CD4-positive, alpha-beta memory T cell (primary cell): ENCODE data around the gene ZNF580. TPM values are rescaled to one million over a fixed set of nuclear protein-coding genes. Genes with fewer than 3 reads are reported as not detected.

Experiments
- CTCF ChIA-PET: fragments of 350-600 bp; sonication (Branson Sonifier 250); formaldehyde crosslinking; loops from one replicate; lab custom pipeline; 2021; ENCODE audit warnings: inconsistent platforms; ENCODE audit not compliant: partially characterized antibody; lab: Charles Lee
- POLR2A ChIA-PET: fragments of 350-600 bp; sonication (Branson Sonifier 250); formaldehyde crosslinking; loops from one replicate; lab custom pipeline; 2021; ENCODE audit not compliant: partially characterized antibody; lab: Charles Lee
- DNase-seq, 5 donors: peaks; one replicate each; pipeline versions ENCODE4 v3.0.0 to v3.0.0-alpha.2; 2020 to 2022; ENCODE audit warnings: mixed read lengths in 1 of 5
- H3K27ac ChIP-seq: one replicate; pipeline ENCODE4 v1.7.0; 2013; ENCODE audit warnings: low read depth, low read length
- H3K27me3 ChIP-seq: 2 replicates; pipeline ENCODE4 v1.7.0; 2013; ENCODE audit warnings: mild to moderate bottlenecking, low read length, moderate library complexity; ENCODE audit not compliant: insufficient read depth
- H3K36me3 ChIP-seq: 2 replicates; pipeline ENCODE4 v1.7.0; 2013; ENCODE audit warnings: mild to moderate bottlenecking, low read length, moderate library complexity; ENCODE audit not compliant: insufficient read depth
- H3K4me1 ChIP-seq: 2 replicates; pipeline ENCODE4 v1.7.0; 2013; ENCODE audit warnings: mild to moderate bottlenecking, low read length, moderate library complexity; ENCODE audit not compliant: insufficient read depth
- H3K4me3 ChIP-seq, 2 donors: one replicate each; pipeline ENCODE4 v1.7.0; 2013; ENCODE audit warnings: low read length in 2 of 2, mild to moderate bottlenecking in 1 of 2
- H3K9me3 ChIP-seq, 2 donors: one replicate each; pipeline ENCODE4 v1.7.0; 2013; ENCODE audit warnings: low read length in 2 of 2, control low read depth in 1 of 2; ENCODE audit not compliant: control insufficient read depth in 1 of 2
- H3K27ac Mint-ChIP-seq, 7 donors: one replicate each; pipeline ENCODE4 v1.8.0; 2020 to 2021; ENCODE audit warnings: mixed read lengths in 7 of 7, mild to moderate bottlenecking in 6 of 7, inconsistent platforms in 3 of 7, moderate library complexity in 3 of 7
- H3K27me3 Mint-ChIP-seq, 2 donors: one replicate each; pipeline ENCODE4 v1.8.0; 2020 to 2021; ENCODE audit warnings: mixed read lengths in 2 of 2
- H3K36me3 Mint-ChIP-seq, 2 donors: one replicate each; pipeline ENCODE4 v1.8.0; 2020 to 2021; ENCODE audit warnings: mixed read lengths in 2 of 2, inconsistent platforms in 1 of 2, mild to moderate bottlenecking in 1 of 2
- H3K4me1 Mint-ChIP-seq, 4 donors: one replicate each; pipeline ENCODE4 v1.8.0; 2020 to 2021; ENCODE audit warnings: mixed read lengths in 4 of 4, mild to moderate bottlenecking in 1 of 4
- H3K4me3 Mint-ChIP-seq, 8 donors: one replicate each; pipeline ENCODE4 v1.8.0; 2020 to 2021; ENCODE audit warnings: mixed read lengths in 8 of 8, mild to moderate bottlenecking in 7 of 8, moderate library complexity in 6 of 8, inconsistent platforms in 3 of 8
- H3K9me3 Mint-ChIP-seq, 8 donors: one replicate each; pipeline ENCODE4 v1.8.0; 2020 to 2021; ENCODE audit warnings: mixed read lengths in 8 of 8, mild to moderate bottlenecking in 5 of 8, inconsistent platforms in 3 of 8, moderate library complexity in 1 of 8
- intact Hi-C: fragments of 100-400 bp; cut with micrococcal nuclease; formaldehyde crosslinking; loops from one replicate; pipeline ENCODE4 v1.15.1; 2023
- polyA plus RNA-seq, 2 donors: library from polyadenylated mRNA; unstranded; fragments of 300-500 nt; fragmentation: Illumina TruSeq; gene quantifications; one replicate each; pipeline ENCODE4 v1.2.3, GENCODE V29; 2021
- total RNA-seq, 2 experiments: library from RNA; stranded (reverse); gene quantifications; one replicate each; pipeline ENCODE4 v1.2.3, GENCODE V29; 2021

ZNF580 gene
- total and polyA plus RNA-seq, 4 experiments from 2014 or later = 7.2 to 105 (median 55.2) TPM

DNA sequence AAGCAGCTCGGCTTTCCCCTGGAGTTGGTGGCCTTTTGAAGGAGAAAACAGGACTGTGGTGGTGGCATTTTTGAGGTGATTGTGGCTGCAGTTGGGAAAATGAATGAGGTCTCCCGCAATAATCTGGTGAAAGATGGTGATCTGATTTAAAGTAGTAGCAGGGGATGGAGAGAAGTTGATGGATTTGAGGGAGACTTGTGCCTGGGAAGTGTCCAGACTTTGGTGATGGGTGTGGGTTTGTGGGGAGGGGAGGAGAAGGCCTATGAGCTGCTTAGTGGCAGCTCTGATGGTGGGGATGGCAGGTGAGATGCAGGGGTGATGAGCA is 30.2 kb downstream of the ZNF580 start:
- Mint-ChIP-seq H3K27me3 (no peaks in the 10 kb centered on the region), H3K27ac (peak overlapping the region in 5 of 7 donors; percentile 36 to 94 (median 79)), H3K36me3 (peaks cover 23 to 65% of the 10 kb centered on the region in 2 donors), H3K4me1 (peaks cover 14 to 64% (median 25%) of the 10 kb centered on the region in 4 donors), H3K4me3 (peak overlapping the region in 2 of 8 donors; percentile 35 to 49), H3K9me3 (peaks cover 0 to 1% (median 0%) of the 10 kb centered on the region in 8 donors)
- H3K36me3 ChIP-seq = peaks cover 55% of the 10 kb centered on the region
- no peaks in the 10 kb centered on the region for H3K27me3 ChIP-seq
- ChIA-PET CTCF (interaction anchor here (1.4 to 1.9 kb wide), 4 partner anchors 11 to 38 kb away, joined by 3 to 11 read pairs (median 8); partner anchors contain the start of gene U2AF2), POLR2A (interaction anchor here (1.2 to 1.5 kb wide), 2 partner anchors 14 to 582 kb away, joined by 3 to 12 read pairs; no protein-coding TSS in a partner anchor)
- no peak for DNase-seq
- peaks cover 33% of the 10 kb centered on the region for H3K4me1 ChIP-seq
- no peak overlapping the region for H3K27ac ChIP-seq
- H3K9me3 ChIP-seq = no peaks in the 10 kb centered on the region
- intact Hi-C loops = no loop called here
- no peak overlapping the region for H3K4me3 ChIP-seq

DNA sequence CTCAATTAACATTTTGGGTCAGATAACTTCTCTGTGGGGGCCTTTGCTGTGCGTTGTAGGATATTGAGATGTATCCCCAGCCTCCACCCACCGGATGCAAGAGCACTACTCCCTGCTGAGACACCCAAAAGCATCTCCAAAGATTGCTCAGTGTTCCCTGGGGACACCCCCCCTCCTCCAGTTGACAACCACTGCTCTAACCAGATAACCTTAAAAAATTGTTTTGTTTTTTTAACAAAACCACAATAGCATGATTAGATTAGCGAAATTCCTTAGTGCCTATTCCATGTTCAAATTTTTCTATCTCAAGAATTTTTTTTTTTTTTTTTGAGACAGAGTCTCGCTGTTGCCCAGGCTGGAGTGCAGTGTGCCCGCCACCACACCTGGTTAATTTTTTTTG is 31.6 kb downstream of the ZNF580 start:
- peak overlapping the region in 2 of 8 donors; percentile 21 to 50 for H3K4me3 Mint-ChIP-seq
- no peak overlapping the region for H3K27ac ChIP-seq
- no peak overlapping the region for H3K4me3 ChIP-seq
- H3K36me3 Mint-ChIP-seq = peaks cover 23 to 56% of the 10 kb centered on the region in 2 donors
- H3K4me1 Mint-ChIP-seq = peaks cover 24 to 64% (median 37%) of the 10 kb centered on the region in 4 donors
- H3K27me3 ChIP-seq = no peaks in the 10 kb centered on the region
- H3K27ac Mint-ChIP-seq = peak overlapping the region in 4 of 7 donors; percentile 7 to 94 (median 58)
- peaks cover 0 to 1% (median 0%) of the 10 kb centered on the region in 8 donors for H3K9me3 Mint-ChIP-seq
- CTCF ChIA-PET = interaction anchor here (1.9 kb wide), 1 partner anchor 18 kb away, joined by 6 read pairs; the partner anchor contains the start of gene U2AF2
- peaks cover 42% of the 10 kb centered on the region for H3K36me3 ChIP-seq
- no peaks in the 10 kb centered on the region for H3K9me3 ChIP-seq
- intact Hi-C loops = no loop called here
- H3K4me1 ChIP-seq = peaks cover 40% of the 10 kb centered on the region
- POLR2A ChIA-PET = interaction anchor here (0.9 to 1.5 kb wide), 2 partner anchors 16 to 30 kb away, joined by 5 to 12 read pairs; partner anchors contain the start of gene ZNF581
- no peaks in the 10 kb centered on the region for H3K27me3 Mint-ChIP-seq
- DNase-seq = peak in 1 of 5 donors; percentile 29

DNA sequence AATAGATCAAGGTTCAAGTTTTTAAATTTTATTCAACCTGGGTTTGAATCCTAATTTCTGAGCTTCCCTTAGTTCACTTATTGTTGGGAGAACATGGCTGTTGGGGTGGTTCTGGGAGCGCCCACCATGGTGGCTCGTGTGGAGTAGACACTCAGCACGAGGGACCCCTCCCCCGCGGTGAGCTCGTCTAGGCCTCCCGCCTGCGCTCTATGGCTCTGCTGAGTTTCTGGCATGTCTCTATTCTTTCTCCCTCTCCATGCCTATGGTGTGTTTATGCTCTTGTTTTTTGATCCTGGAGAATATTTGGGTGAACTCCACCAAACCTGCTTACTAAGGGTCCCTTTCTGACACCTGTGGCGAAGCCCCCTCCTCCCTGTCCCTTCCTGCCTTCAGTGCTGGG is 32.7 kb downstream of the ZNF580 start:
- no peaks in the 10 kb centered on the region for H3K9me3 ChIP-seq
- peaks cover 25 to 54% of the 10 kb centered on the region in 2 donors for H3K36me3 Mint-ChIP-seq
- no peaks in the 10 kb centered on the region for H3K27me3 ChIP-seq
- DNase-seq = peak in 1 of 5 donors; percentile 43
- peak overlapping the region; percentile 41 for H3K27ac ChIP-seq
- H3K4me3 ChIP-seq = no peak overlapping the region
- H3K27ac Mint-ChIP-seq = peak overlapping the region; percentile 73 to 96 (median 92)
- peak overlapping the region in 7 of 8 donors; percentile 13 to 55 (median 35) for H3K4me3 Mint-ChIP-seq
- H3K4me1 ChIP-seq = peaks cover 50% of the 10 kb centered on the region
- peaks cover 29 to 68% (median 47%) of the 10 kb centered on the region in 4 donors for H3K4me1 Mint-ChIP-seq
- intact Hi-C loops = no loop called here
- POLR2A ChIA-PET = interaction anchor here (0.9 to 2.3 kb wide), 2 partner anchors 16 to 31 kb away, joined by 5 to 17 read pairs; partner anchors contain the start of gene ZNF581
- H3K36me3 ChIP-seq = peaks cover 35% of the 10 kb centered on the region
- peaks cover 0 to 1% (median 0%) of the 10 kb centered on the region in 8 donors for H3K9me3 Mint-ChIP-seq
- CTCF ChIA-PET = interaction anchor here (1.0 to 1.3 kb wide), 2 partner anchors 16 to 21 kb away, joined by 3 to 4 read pairs; no protein-coding TSS in a partner anchor
- H3K27me3 Mint-ChIP-seq = no peaks in the 10 kb centered on the region

DNA sequence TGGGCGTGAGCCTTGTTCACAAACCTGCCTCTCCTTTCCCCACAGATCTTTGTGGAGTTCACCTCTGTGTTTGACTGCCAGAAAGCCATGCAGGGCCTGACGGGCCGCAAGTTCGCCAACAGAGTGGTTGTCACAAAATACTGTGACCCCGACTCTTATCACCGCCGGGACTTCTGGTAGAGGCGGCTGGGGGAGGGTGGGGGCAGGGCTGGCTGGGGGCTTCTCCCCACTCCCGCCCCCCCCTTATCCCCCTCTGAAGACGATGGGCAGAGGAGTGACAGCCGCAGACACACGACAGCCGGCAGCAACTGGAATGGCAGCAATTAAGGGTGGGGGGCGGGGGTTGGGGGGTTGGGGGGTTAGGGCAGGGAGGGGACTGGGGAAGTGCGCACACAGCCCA is 33.1 kb downstream of the ZNF580 start:
- peaks cover 0 to 1% (median 0%) of the 10 kb centered on the region in 8 donors for H3K9me3 Mint-ChIP-seq
- CTCF ChIA-PET = interaction anchor here (1.3 kb wide), 1 partner anchor 16 kb away, joined by 4 read pairs; no protein-coding TSS in a partner anchor

DNA sequence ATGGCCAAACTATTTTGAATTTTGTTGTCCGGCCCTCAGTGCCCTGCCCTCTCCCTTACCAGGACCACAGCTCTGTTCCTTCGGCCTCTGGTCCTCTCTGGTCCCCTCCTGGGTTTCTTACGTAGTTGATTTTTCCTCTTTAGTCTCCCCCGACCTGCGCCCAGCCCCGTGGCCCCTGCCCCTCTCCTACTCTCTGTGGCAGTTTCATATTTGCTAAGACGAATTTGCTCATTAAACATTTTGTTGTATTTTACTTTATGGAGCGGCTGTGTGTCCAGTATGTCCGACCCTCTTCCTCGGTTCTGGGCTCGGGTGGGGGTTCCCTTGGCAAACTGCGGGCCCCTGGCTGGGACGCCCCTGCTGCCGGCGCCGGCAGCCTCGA is 33.6 kb downstream of the ZNF580 start:
- peaks cover 0 to 1% (median 0%) of the 10 kb centered on the region in 8 donors for H3K9me3 Mint-ChIP-seq
- H3K4me3 Mint-ChIP-seq = peak overlapping the region; percentile 12 to 65 (median 56)
- no peaks in the 10 kb centered on the region for H3K27me3 Mint-ChIP-seq
- Histone ChIP-seq H3K27me3 (no peaks in the 10 kb centered on the region), H3K36me3 (peaks cover 35% of the 10 kb centered on the region), H3K9me3 (no peaks in the 10 kb centered on the region), H3K4me3 (peak overlapping the region in 1 of 2 donors; percentile 79), H3K4me1 (peaks cover 59% of the 10 kb centered on the region), H3K27ac (peak overlapping the region; percentile 94)
- H3K4me1 Mint-ChIP-seq = peaks cover 30 to 75% (median 51%) of the 10 kb centered on the region in 4 donors
- ChIA-PET POLR2A (interaction anchor here (0.7 to 2.3 kb wide), 4 partner anchors 17 to 41 kb away, joined by 3 to 17 read pairs (median 6); partner anchors contain the start of gene U2AF2), CTCF (no interaction called here)
- peak overlapping the region; percentile 91 to 95 (median 93) for H3K27ac Mint-ChIP-seq
- DNase-seq = no peak
- H3K36me3 Mint-ChIP-seq = peaks cover 29 to 60% of the 10 kb centered on the region in 2 donors
- intact Hi-C loops = loop anchor here (2.0 kb wide), 1 partner anchor 76 kb away; the partner anchor contains the start of gene FIZ1

More for the DNA sequence above, 33.1 kb downstream of the ZNF580 start:
- Mint-ChIP-seq H3K36me3 (peaks cover 29 to 59% of the 10 kb centered on the region in 2 donors), H3K4me3 (peak overlapping the region in 7 of 8 donors; percentile 13 to 65 (median 35)), H3K27ac (peak overlapping the region; percentile 73 to 96 (median 92)), H3K27me3 (no peaks in the 10 kb centered on the region), H3K4me1 (peaks cover 29 to 72% (median 49%) of the 10 kb centered on the region in 4 donors)
- Histone ChIP-seq H3K36me3 (peaks cover 35% of the 10 kb centered on the region), H3K27me3 (no peaks in the 10 kb centered on the region), H3K27ac (peak overlapping the region; percentile 41), H3K4me1 (peaks cover 54% of the 10 kb centered on the region), H3K9me3 (no peaks in the 10 kb centered on the region), H3K4me3 (no peak overlapping the region)
- POLR2A ChIA-PET = interaction anchor here (1.0 to 2.3 kb wide), 3 partner anchors 17 to 41 kb away, joined by 3 to 17 read pairs (median 7); partner anchors contain the start of gene U2AF2
- DNase-seq = no peak
- intact Hi-C loops = loop anchor here (2.0 kb wide), 1 partner anchor 75 kb away; the partner anchor contains the start of gene FIZ1

DNA sequence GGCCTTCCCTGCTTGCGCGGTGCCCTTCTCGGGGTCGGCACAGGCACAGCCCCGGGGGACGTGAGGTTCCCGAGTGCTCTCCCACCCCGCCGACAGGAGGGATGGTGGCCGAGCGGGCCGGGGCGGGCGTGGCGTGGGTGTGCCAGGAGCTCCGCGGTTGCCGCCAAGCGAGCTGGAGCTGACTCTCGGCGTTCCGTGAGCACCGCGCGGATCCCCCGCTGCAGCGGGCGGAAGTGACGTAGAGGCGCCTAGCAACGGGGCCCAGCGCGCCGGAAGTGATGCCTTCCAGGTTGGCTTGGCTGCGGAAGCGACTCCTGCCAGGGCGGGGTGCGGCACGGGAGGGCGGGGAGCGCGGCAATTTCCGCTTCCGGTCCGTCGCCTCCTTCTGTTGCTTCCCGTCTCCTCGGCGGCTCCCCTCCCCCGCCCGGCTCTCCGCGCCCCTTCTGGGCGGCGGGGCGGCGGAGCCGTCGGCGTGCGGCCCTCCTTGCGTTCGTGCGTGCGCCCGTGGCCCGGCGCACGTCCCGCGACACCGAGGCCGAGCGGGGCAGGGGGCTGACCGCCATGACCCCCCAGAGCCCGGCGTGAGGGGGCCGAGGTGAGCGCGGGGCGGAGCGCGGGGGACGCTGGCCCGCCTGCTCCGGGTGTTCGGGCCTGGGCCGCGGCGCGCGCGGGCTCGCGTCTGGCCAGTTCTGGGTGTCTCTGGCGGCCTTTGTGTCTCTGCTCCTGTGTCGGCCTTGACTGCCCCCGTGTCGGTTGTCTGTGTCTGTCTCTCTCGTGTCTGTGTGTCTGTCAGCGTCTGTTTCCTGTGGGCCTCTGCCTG is 34.2 kb downstream of the ZNF580 start, which contains the start of gene EPN1:
EPN1 (plus strand) TSS at position 386 of the 820 bp plus-strand sequence. CDS start 3,402 bp downstream, outside the sequence.
- ChIA-PET CTCF (no interaction called here), POLR2A (interaction anchor here (0.7 to 2.3 kb wide), 5 partner anchors 18 to 42 kb away, joined by 3 to 17 read pairs (median 4); partner anchors contain the start of gene U2AF2)
- H3K27me3 Mint-ChIP-seq = no peaks in the 10 kb centered on the region
- Histone ChIP-seq H3K36me3 (peaks cover 35% of the 10 kb centered on the region), H3K27ac (peak within 1 kb of the TSS; percentile 94), H3K4me1 (peaks cover 63% of the 10 kb centered on the region), H3K9me3 (no peaks in the 10 kb centered on the region), H3K27me3 (no peaks in the 10 kb centered on the region), H3K4me3 (peak within 1 kb of the TSS; percentile 79 to 98)
- H3K9me3 Mint-ChIP-seq = peaks cover 0 to 1% (median 0%) of the 10 kb centered on the region in 8 donors
- H3K4me3 Mint-ChIP-seq = peak within 1 kb of the TSS; percentile 94 to 100 (median 97)
- peaks cover 29 to 62% of the 10 kb centered on the region in 2 donors for H3K36me3 Mint-ChIP-seq
- H3K4me1 Mint-ChIP-seq = peaks cover 32 to 74% (median 55%) of the 10 kb centered on the region in 4 donors
- intact Hi-C loops = loop anchor here (1.0 to 2.0 kb wide), 5 partner anchors 20 to 558 kb away; partner anchors contain the start of genes FIZ1, PPP1R12C, U2AF2 and ZNF581
- peak within 1 kb of the TSS; percentile 94 to 100 (median 99) for H3K27ac Mint-ChIP-seq
- peak; percentile 94 to 98 (median 97) for DNase-seq
